C4-2B (cell line): ENCODE results near the gene PCDHGA1.

Experiments
- ZFX ChIP-seq: fragments of 450-650 bp; IDR thresholded peaks from 2 replicates; pipeline ENCODE4 v1.6.1; 2017
- TF ChIP-seq, protein P1 (sequence below): fragments of 450-650 bp; conservative IDR thresholded peaks from 2 replicates; pipeline ENCODE4 v1.5.1; 2017; ENCODE audit warnings: mild to moderate bottlenecking

DNA sequence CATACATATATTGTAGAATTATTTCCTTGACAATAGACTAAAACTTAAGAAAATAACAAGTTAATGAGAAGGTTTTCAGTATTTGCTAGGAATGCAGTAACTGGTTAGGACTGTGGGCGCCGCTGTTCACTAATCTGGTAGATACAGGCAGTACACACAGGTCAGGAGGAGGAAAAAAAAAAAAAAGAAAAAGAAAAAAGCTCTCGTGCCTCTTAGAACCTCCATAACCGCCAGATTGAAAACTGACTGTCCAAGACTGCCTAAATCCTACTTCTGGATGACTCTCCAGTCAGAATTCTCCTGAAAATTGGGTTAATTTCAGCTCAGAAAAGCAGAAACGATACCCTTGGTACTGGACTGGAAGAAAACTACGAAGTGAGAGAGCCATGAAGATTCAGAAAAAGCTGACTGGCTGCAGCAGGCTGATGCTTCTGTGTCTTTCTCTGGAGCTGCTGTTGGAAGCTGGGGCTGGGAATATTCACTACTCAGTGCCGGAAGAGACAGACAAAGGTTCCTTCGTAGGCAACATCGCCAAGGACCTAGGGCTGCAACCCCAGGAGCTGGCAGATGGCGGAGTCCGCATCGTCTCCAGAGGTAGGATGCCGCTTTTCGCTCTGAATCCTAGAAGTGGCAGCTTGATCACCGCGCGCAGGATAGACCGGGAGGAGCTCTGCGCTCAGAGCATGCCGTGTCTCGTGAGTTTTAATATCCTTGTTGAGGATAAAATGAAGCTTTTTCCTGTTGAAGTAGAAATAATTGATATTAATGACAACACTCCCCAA, at the start of gene PCDHGA1:
- TF ChIP-seq, protein P1, sequence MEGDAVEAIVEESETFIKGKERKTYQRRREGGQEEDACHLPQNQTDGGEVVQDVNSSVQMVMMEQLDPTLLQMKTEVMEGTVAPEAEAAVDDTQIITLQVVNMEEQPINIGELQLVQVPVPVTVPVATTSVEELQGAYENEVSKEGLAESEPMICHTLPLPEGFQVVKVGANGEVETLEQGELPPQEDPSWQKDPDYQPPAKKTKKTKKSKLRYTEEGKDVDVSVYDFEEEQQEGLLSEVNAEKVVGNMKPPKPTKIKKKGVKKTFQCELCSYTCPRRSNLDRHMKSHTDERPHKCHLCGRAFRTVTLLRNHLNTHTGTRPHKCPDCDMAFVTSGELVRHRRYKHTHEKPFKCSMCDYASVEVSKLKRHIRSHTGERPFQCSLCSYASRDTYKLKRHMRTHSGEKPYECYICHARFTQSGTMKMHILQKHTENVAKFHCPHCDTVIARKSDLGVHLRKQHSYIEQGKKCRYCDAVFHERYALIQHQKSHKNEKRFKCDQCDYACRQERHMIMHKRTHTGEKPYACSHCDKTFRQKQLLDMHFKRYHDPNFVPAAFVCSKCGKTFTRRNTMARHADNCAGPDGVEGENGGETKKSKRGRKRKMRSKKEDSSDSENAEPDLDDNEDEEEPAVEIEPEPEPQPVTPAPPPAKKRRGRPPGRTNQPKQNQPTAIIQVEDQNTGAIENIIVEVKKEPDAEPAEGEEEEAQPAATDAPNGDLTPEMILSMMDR, result peak; percentile 66
- TF ChIP-seq ZFX, result no peak
